Kidney (tissue), 14 donors: ENCODE data around the gene ZDHHC7. TPM values are rescaled to one million over a fixed set of nuclear protein-coding genes. Genes with fewer than 3 reads are reported as not detected.

Source experiments
- DNase-seq, 5 donors: peaks; one replicate each; pipeline ENCODE4 v3.0.0-alpha.2; 2013 to 2020
- FAIRE-seq: peaks from 2 replicates; lab custom pipeline; 2012; peaks lifted over from hg19 to GRCh38; lab: Jason Lieb, UNC
- H3K27ac ChIP-seq, 2 donors: one replicate each; pipeline ENCODE4 v1.7.0; 2013; ENCODE audit warnings: low read depth in 2 of 2, low read length in 2 of 2, inconsistent platforms in 1 of 2
- H3K27me3 ChIP-seq: one replicate; pipeline ENCODE4 v1.7.1; 2013; ENCODE audit warnings: low read length, inconsistent platforms; ENCODE audit not compliant: control insufficient read depth, insufficient read depth
- H3K36me3 ChIP-seq, 3 donors: one replicate each; pipeline versions ENCODE4 v1.7.0 to v1.7.1; 2013; ENCODE audit warnings: low read length in 3 of 3, control low read depth in 1 of 3, inconsistent platforms in 1 of 3; ENCODE audit not compliant: insufficient read depth in 3 of 3, control insufficient read depth in 2 of 3
- H3K4me1 ChIP-seq, 3 donors: one replicate each; pipeline versions ENCODE4 v1.7.0 to v1.7.1; 2013; ENCODE audit warnings: low read length in 3 of 3, inconsistent platforms in 1 of 3, low read depth in 1 of 3; ENCODE audit not compliant: control insufficient read depth in 2 of 3, insufficient read depth in 2 of 3
- H3K4me3 ChIP-seq, 3 donors: one replicate each; pipeline versions ENCODE4 v1.7.0 to v1.8.1; 2013; ENCODE audit warnings: low read length in 3 of 3, control low read depth in 1 of 3, inconsistent platforms in 1 of 3
- H3K9ac ChIP-seq, 3 donors: one replicate each; pipeline versions ENCODE4 v1.7.0 to v1.7.1; 2013; ENCODE audit warnings: low read length in 3 of 3, control low read depth in 1 of 3, inconsistent platforms in 1 of 3
- H3K9me3 ChIP-seq, 3 donors: one replicate each; pipeline versions ENCODE4 v1.7.0 to v1.7.1; 2013; ENCODE audit warnings: low read length in 3 of 3, control low read depth in 1 of 3, inconsistent platforms in 1 of 3; ENCODE audit not compliant: control insufficient read depth in 2 of 3, insufficient read depth in 1 of 3
- CTCF ChIP-seq: IDR thresholded peaks from 3 replicates; pipeline ENCODE4 v1.5.1; 2012; ENCODE audit warnings: mild to moderate bottlenecking, moderate library complexity, borderline replicate concordance; ENCODE audit not compliant: insufficient read depth; ENCODE audit errors: extremely low read depth
- intact Hi-C: fragments of 100-400 bp; cut with DNase I; formaldehyde crosslinking; loops from one replicate; pipeline ENCODE4 v1.11.1; 2022
- polyA plus RNA-seq: library from polyadenylated mRNA; stranded (reverse); fragments of 350-450 nt; fragmentation: Illumina TruSeq; extraction: RNeasy Lipid Tissue Mini Kit (QIAGEN cat#74804); gene quantifications from one replicate; pipeline ENCODE4 v1.2.3, GENCODE V29; 2014; ENCODE audit warnings: low read depth, low replicate concordance; ENCODE audit not compliant: insufficient read depth
- total RNA-seq: library from RNA; stranded (reverse); fragmentation: NEBNext Ultra II Directional; extraction: Animal tissue kit (Norgen Biotek cat#: 25700); gene quantifications from one replicate; pipeline ENCODE4 v1.2.1, GENCODE V29; 2021
- donor health status: control.
- donor health status: control.
- donor health status: control.
- donor health status: control.
- donor health status: control.
- donor health status: DM: yes; HTN: yes; CAD: no.
- donor health status: Normal renal cell carcinoma (clear cell type).

The ZDHHC7 gene
- total and polyA plus RNA-seq, 2 donors from 2014 or later: 23.4 to 54.4 TPM

- intact Hi-C loops: no loop called here
- no peak for TF ChIP-seq CTCF
- H3K9me3 ChIP-seq: no peaks in the 10 kb centered on the region
- FAIRE-seq (no peak), DNase-seq (no peak)
- no peak overlapping the region for H3K27ac ChIP-seq
- no peaks in the 10 kb centered on the region for H3K27me3 ChIP-seq
- no peaks in the 10 kb centered on the region for H3K36me3 ChIP-seq
- H3K4me3 ChIP-seq: no peak overlapping the region
- no peak overlapping the region for H3K9ac ChIP-seq
- H3K4me1 ChIP-seq: peaks cover 0 to 2% (median 0%) of the 10 kb centered on the region in 3 donors
Measured at GRCh38 chr16:85048921-85049562, 37.7 kb upstream of the ZDHHC7 start.

- Histone ChIP-seq H3K9me3 (no peaks in the 10 kb centered on the region), H3K4me1 (peaks cover 0 to 2% (median 0%) of the 10 kb centered on the region in 3 donors), H3K27me3 (no peaks in the 10 kb centered on the region), H3K27ac (no peak overlapping the region), H3K9ac (no peak overlapping the region), H3K36me3 (no peaks in the 10 kb centered on the region), H3K4me3 (no peak overlapping the region)
- DNase-seq (peak in 1 of 5 donors; percentile 18), FAIRE-seq (no peak)
- TF ChIP-seq CTCF: no peak
- intact Hi-C loops: no loop called here
Measured at GRCh38 chr16:85047867-85048455, 36.6 kb upstream of the ZDHHC7 start.

GRCh38 chr16:85046931-85047866 lies 35.9 kb upstream of the ZDHHC7 start:
- intact Hi-C loops: no loop called here
- DNase-seq: peak in 3 of 5 donors; percentile 26 to 40 (median 29)
- H3K36me3 ChIP-seq: no peaks in the 10 kb centered on the region
- no peak overlapping the region for H3K27ac ChIP-seq
- H3K9me3 ChIP-seq: no peaks in the 10 kb centered on the region
- FAIRE-seq: no peak
- H3K4me3 ChIP-seq: no peak overlapping the region
- no peak for TF ChIP-seq CTCF
- H3K27me3 ChIP-seq: no peaks in the 10 kb centered on the region
- peaks cover 0 to 2% (median 0%) of the 10 kb centered on the region in 3 donors for H3K4me1 ChIP-seq
- H3K9ac ChIP-seq: no peak overlapping the region
